HG03571 (cell line): ENCODE measurements around the gene TAOK2.
"Not testable (repeated sequence)": the region's sequence is repeated elsewhere in the genome, so short reads cannot be mapped to it uniquely, and the experiment has no call there.

Source experiments
- ATAC-seq: cut with Tn5 transposase; IDR thresholded peaks from one replicate; pipeline ENCODE4 v1.9.1; 2021; ENCODE audit not compliant: unreplicated experiment

TAOK2 gene

DNA sequence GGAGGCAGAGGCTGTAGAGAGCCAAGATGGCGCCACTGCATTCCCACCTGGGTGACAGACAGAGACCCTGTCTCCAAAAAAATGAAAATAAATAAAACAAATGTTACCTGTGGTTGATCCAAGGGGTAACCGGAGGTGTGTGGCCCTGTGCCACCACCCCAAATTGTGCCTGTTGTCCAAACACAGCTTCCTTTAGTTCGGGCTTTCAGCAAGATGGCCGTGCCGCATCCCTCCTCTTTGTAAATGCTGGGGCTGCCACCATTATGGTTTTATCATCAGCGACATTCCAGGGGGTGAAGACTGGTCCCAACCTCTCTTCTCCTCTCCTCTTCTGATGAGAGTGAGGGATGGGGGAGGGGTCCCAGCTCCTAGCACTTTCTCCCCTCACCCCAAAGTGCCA is 49.2 kb downstream of the TAOK2 start, which contains the start of gene C16orf92:
TSS of gene C16orf92 (plus strand) at position 312 of the 400 bp plus-strand sequence. CDS start 143 bp downstream, outside the sequence.
- no peak for ATAC-seq

DNA sequence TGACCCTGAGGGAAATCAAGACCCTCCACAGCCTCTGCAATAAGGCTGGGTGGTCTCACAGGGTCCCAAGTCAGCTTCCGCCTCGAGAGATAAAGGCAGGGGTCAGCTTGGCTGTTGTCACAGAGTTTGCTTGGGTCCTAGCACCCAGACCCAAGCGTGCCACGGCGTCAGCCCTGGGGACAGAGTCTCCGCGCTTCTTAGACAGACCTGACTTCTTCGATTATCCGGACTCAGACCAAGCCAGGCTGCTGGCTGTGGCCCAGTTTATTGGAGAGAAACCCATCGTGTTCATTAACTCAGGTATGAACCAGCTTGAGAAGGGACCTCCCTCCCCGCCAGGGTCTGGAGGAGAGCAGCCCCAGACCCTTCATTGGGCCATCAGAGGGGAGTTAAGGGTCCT is 49.9 kb downstream of the TAOK2 start:
- no peak for ATAC-seq

DNA sequence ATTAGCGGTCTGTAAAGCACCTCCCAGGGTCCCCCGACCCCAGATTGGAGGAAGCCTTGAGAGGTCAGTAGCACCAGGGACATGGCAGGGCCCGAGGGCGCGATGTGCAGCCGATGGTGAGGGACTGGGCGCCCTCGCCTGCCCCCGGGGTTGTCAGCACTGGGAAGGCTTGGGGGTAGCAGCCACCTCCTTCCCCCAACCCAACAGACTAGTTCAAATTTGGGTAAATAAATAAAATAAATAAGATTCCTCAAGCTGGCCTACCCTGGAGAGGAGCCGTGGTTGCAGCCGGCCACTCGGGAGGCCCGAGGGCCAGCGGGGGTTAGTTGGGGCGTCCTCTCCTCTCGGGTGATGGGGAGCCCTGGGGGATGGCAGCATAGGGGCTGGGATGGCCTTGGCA is 50.8 kb downstream of the TAOK2 start:
- no peak for ATAC-seq

DNA sequence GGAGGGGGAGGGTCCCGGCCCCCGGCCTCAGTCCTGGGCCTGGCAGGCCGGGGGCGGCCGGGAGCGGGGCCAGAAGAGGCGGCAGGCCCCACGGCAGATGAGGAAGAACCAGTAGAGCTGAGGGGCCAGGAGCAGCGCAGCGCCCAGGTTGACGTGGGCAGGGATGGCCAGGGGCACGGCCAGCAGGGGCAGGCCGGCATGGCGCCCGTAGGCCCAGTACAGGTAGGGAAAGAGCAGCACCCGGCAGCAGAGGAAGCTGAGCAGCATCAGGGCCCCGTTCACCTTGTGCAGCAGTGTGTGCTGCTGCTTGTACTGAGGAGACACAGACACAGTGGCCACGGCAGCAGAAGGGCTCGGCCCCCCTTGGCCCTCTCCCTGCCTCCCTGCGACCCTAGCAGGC is 51.5 kb downstream of the TAOK2 start:
- ATAC-seq: no peak

DNA sequence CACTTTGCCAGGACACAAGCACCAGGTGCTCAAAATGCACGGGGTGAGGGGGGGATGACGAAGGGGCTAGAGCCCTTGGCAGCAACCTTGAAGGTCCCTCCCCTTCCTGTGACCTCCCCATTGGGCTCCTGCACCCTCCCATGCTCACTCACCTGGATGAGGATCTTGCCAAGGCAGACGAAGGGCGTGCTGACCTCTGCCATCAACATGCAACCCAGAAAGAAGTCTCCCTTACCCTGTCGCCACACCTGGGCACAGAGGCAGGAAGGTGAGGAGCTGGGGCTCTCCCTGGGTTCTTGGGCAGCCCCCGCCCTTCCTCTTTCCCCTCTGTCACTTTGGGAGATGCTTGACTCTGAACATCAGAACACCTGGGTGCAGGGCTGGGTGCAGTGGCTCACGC is 51.9 kb downstream of the TAOK2 start:
- no peak for ATAC-seq

DNA sequence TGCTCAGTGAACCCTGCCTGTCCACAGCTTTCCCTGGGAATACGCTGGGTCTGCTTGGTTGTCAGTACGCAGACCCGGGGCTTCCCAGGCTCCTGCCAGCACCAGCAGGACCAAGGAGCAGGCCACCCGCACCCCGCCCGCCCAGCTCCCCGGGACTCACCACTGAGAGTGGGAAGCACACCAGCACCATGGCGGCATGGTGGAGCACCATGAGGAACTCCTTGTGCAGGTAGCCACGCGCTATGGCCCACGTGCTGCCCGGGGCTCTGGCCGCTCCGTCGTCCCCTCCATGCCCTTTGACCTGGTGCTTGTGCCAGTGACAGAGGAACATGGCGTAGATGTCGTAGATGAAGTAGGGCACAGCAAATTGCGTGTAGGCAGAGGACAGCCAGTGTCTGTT is 52.8 kb downstream of the TAOK2 start:
- no peak for ATAC-seq

DNA sequence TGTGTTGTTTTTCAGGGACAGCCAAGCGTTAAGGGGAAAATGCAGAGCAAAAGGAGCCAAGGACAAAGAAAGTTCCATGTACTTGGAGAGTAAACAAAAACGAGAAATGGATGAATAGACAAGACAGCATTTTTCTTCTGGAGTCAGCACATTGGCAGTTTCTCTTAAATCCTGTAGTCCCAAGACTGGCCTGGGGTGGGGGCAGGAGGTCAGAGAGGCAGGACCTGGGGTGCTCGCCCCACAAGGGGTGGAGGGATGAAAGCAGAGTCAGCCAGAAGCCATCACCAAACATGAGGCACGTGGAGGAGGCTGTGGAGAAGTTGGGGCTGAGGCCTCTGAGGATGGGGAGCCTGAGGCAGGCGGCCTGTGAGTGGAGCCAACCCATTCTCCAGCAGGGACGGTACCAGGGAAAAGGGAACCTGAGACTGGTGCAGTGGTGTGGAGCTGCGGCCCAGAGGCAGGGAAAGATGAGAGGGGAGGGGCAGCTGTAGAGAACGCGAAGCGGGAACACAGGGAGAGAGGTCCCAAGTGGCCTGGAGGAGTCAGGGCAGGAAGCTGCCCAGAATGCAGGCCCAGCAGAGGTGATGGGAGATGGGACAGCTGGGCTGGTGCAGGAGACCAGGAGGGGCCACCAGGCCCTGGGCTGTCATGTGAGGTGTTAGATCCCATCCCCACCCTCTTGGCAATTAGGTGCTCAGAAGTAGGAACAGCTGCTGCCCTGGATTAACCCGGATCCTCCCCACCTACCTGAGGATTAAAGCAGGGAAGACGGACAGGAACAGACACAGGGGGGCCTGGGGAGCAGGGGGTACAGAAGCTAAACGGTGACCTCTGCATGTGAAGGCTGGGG is 54.1 kb downstream of the TAOK2 start:
- ATAC-seq: no peak

DNA sequence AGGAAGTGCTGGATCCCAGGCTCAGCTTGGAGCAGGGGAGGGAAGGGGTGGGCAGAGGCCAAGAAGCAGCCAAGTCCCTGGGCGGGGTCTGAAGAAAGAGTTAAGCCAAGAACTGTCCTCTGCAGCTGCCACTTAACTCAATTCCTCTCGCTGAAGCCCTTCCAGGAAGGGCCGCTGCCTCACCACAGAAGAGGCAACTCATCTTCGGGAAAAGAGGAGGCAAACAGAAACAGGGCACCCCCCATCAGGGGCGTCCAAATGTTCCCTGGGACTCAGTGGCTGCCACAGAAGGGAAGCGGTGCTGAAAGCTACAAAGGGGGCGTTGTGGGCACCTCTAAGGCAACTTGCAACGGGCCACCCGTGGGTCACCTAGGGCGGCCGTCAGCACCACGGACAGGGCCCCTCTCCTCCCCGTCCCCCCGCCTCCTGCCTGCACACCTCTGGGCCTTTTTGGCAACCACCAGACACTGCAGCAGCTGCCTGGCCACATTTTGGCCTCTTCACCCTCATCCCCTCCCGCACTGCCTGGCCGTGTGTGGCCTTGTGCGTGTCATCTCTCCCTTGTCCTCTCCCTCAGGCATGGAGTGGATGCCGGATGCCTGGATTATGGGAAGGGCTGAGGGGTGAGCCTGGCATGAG is 54.9 kb downstream of the TAOK2 start:
- no peak for ATAC-seq

DNA sequence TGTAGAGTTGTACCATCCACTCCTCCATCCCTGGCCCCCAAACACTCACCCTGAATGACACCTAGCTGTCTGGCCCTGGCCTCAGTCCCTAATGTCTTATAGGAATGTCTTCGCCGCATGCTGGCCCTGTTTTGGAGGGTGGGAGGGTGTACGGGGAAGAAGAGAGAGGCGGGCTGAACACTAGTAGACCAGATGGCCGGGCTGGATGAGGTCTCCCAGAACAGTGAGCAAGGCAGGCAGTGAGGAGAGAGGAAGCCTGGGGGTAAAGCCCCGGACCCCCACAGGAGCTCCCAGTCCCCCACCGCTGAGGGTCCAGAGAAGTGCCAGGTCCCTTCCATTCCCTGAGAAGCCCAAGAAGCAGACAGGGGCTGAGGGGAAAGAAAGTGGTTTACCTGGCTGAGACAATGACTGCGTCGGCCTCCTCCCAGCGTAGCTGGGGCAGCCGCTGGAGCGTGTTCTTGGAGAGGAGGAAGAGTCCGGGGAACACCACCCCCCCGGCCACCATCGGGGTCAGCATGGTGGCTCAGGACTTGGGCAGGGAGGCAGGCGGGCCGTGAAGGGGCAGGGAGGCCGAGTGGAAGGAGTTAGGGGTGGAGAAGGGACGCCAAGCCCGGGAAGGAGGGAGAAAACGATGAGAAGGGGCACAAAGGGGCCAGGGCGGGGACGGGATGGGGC is 56.5 kb downstream of the TAOK2 start:
- ATAC-seq: no peak

DNA sequence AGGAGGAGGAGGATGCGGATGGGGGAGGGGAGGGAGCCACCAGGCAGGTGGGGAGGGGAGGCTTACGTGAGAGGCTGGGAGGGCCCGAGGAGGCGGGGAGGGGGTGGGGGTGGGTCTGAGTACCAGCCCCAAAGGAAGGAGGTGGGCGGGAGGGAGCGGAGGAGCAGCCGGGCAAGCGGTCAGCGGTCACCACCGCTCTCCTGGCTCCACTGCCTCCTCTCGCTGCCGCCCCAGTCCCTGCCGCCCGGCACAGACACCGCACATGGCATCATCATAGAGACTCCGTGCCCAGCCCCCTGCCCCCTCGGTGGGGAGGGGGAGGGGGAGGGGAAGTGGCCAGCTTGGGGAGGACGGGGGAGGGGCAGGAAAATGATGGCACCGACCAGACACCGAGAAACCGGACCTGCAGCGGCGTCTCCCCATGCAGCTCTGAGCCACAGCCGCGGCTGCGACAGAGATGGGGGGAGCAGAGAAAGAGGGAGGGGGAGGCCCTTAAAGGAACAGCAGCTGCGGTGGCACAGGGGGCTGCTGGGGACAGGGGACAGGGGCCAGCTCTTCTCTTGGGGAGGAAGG is 57.3 kb downstream of the TAOK2 start, which contains the start of gene TLCD3B:
TSS of gene TLCD3B (minus strand) at position 431 of the 573 bp plus-strand sequence. CDS start 744 bp downstream, outside the sequence.
- ATAC-seq: no peak

DNA sequence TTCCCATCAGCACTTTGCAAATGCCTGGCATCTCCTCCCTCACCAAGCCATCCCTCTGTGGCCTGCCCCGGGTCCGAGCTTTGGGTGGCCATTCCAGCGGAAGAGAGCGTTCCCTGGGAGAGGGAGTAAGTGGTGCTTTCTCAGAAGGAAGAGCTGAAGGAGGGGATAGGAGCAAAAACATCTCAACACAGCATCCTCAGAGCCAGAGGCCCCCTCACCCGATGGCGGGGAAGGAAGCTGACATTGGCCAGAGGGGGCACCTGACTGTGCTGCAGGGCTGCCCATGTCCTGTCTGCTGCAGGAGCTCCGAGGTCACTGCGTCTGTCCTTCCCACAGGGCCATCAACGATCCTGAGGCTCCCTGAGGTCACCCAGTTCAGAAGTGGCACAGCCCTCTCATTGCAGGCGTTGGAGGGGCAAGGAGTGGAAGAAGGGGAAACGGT is 57.8 kb downstream of the TAOK2 start:
- ATAC-seq: no peak

DNA sequence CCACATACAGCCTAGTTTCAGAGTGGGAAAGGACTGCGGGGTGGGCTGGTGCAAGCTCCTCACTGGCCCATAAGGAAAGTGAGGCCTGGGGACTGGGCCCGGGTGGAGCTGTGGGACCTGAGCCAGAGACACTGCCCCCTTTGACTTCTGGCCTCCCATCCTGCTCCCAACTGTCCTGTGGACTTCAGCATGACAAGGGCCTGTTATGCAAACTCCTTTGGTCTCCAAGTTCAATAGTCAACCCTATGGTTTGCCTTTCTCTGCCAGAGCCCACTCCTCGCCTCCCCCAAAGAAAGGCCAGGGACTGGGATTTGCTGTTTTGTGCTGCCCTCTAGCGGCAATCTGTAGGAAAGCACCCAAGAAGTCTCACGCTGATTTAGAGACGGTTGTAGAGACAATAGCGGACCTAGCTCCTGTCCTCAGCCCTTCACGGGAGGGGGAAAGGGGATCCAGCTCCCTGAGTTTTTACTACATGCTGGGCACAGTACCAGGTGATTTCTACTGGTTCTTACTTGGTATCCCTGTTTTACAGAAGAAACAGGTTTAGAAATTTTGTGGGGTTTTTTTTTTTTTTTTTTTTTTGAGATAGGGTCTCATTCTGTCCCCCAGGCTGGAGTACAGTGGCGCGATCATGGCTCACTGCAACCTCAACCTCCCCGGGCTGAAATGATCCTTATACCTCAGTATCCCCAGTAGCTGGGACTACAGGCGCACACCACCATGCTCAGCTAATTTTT is 58.6 kb downstream of the TAOK2 start:
- no peak for ATAC-seq

DNA sequence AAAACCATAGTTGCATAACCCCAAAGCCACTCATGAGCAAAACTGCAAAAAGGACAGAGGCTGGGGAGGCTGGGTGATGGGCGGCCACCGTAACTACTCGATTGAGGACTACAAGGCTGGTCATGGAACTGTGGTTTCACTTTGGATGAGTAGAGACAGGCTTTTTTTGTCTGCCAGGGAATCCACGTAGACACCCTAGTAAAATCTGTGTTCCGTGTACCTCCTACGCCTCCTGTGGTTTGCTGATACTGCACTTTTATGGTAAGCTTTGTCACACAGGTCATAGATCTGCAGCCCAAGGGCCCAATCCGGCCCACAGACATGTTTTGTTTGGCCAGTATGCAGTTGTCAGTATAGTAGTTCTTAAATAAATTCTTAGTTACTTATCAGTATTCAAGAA is 59.6 kb downstream of the TAOK2 start:
- ATAC-seq: no peak

DNA sequence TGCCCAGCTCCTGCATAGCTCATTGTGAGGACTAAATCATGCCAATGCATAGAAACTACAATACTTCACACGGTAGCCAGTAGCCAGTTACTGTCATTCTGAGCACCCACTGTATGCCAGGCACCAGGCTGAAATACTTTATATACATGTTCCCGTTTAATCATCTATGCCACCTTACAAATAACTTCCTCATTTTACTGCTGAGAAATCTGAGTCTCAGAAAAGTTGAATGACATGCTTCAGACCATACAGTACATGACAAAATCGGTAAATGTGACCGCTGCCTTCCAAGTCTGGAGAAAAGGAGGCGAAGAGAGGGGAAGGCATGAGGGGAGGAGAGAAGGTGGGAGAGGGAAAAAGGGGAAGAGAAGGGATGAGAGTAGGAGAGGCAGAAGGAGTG is 66.6 kb downstream of the TAOK2 start:
- no peak for ATAC-seq

DNA sequence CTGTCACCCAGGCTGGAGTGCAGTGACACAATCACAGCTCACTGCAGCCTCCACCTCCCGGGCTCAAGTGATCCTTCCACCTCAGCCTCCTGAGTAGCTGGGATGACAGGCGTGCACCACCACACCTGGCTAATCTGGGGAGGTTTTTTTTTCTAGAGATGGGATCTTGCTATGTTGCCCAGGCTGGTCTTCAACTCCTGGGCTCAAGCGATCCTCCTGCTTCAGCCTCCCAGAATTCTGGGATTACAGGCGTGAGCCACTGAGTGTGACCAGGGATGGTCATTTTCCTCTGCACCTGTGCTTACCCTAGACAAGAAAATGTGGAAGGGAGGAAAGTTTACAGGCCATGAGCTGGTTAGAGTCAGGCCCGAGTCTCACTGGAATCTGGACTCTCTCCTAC is 67.0 kb downstream of the TAOK2 start:
- ATAC-seq: not testable (repeated sequence)

DNA sequence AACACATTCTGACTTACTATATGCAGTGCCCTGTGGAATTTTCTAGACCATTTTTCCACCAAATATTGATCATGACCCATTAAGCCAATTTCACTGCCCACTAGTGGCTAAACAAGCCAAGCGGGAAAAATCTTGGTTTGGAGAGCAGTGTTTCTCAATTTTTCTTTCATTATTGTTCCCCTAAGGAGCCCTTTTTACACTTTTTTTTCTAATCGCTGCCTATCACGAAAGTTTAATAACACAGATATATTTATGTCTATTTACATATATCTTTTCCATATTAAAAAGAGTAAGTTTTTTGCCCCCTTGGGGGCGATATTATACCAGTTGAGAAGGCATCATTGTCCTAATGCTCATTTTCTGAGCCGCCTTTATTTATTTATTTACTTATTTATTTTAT is 68.2 kb downstream of the TAOK2 start:
- ATAC-seq: no peak
